ENCODE data around the gene TMEM255B. TPM values are rescaled to one million over a fixed set of nuclear protein-coding genes. Genes with fewer than 3 reads are reported as not detected.

The TMEM255B gene
- total RNA-seq, 2 experiments from 2014 or later: 1.7 to 1.8 TPM

GRCh38 chr13:113860665-113861432 is 101.8 kb downstream of the TMEM255B start:
- CTCF ChIA-PET: no interaction called here
- no peak for TF ChIP-seq CTCF (IDR thresholded peaks at IDR 0.05)
- Mint-ChIP-seq H3K27me3 (peaks cover 32% of the 10 kb centered on the region), H3K36me3 (ENCODE audit: low read depth) (no peaks in the 10 kb centered on the region), H3K27ac (no peak overlapping the region), H3K4me3 (no peak overlapping the region), H3K9me3 (peaks cover 5% of the 10 kb centered on the region), H3K4me1 (ENCODE audit: low read depth) (peaks cover 7% of the 10 kb centered on the region)
- ATAC-seq (no peak), DNase-seq (no peak)
- intact Hi-C loops (cut with micrococcal nuclease): no loop called here
- POLR2A ChIA-PET: no interaction called here

GRCh38 chr13:113861433-113862030 is 102.5 kb downstream of the TMEM255B start:
- H3K36me3 Mint-ChIP-seq (ENCODE audit: low read depth): no peaks in the 10 kb centered on the region
- peaks cover 7% of the 10 kb centered on the region for H3K4me1 Mint-ChIP-seq (ENCODE audit: low read depth)
- intact Hi-C loops (cut with micrococcal nuclease): no loop called here
- peaks cover 38% of the 10 kb centered on the region for H3K27me3 Mint-ChIP-seq
- no peak overlapping the region for H3K4me3 Mint-ChIP-seq
- ATAC-seq (no peak), DNase-seq (no peak)
- TF ChIP-seq CTCF (IDR thresholded peaks at IDR 0.05): no peak
- ChIA-PET POLR2A (no interaction called here), CTCF (no interaction called here)
- no peak overlapping the region for H3K27ac Mint-ChIP-seq
- peaks cover 5% of the 10 kb centered on the region for H3K9me3 Mint-ChIP-seq

- ChIA-PET CTCF (no interaction called here), POLR2A (no interaction called here)
- no peak for DNase-seq
- Mint-ChIP-seq H3K27me3 (peaks cover 40% of the 10 kb centered on the region), H3K9me3 (peaks cover 5% of the 10 kb centered on the region), H3K4me1 (ENCODE audit: low read depth) (peaks cover 7% of the 10 kb centered on the region), H3K36me3 (ENCODE audit: low read depth) (no peaks in the 10 kb centered on the region), H3K4me3 (peak overlapping the region; percentile 55), H3K27ac (no peak overlapping the region)
- intact Hi-C loops (cut with micrococcal nuclease): no loop called here
- no peak for ATAC-seq
- no peak for TF ChIP-seq CTCF (IDR thresholded peaks at IDR 0.05)
Observed at GRCh38 chr13:113862191-113862930, 103.3 kb downstream of the TMEM255B start.

GRCh38 chr13:113862931-113863523 is 104.0 kb downstream of the TMEM255B start:
- H3K27ac Mint-ChIP-seq: no peak overlapping the region
- peak; percentile 28 for ATAC-seq
- ChIA-PET CTCF (no interaction called here), POLR2A (no interaction called here)
- peaks cover 41% of the 10 kb centered on the region for H3K27me3 Mint-ChIP-seq
- intact Hi-C loops (cut with micrococcal nuclease): no loop called here
- H3K4me1 Mint-ChIP-seq (ENCODE audit: low read depth): peaks cover 7% of the 10 kb centered on the region
- no peak for TF ChIP-seq CTCF (IDR thresholded peaks at IDR 0.05)
- H3K36me3 Mint-ChIP-seq (ENCODE audit: low read depth): no peaks in the 10 kb centered on the region
- peak overlapping the region; percentile 48 for H3K4me3 Mint-ChIP-seq
- peaks cover 5% of the 10 kb centered on the region for H3K9me3 Mint-ChIP-seq
- no peak for DNase-seq
